OCI-LY7 (cell line): ENCODE data around the gene VMO1. TPM values are rescaled to one million over a fixed set of nuclear protein-coding genes. Genes with fewer than 3 reads are reported as not detected.

Experiments
- BruUV-seq: library from RNA; stranded (reverse); fragments of 400-500 nt; replicated peaks from 2 replicates; lab custom pipeline; 2021; lab: Mats Ljungman, UMichigan
- CTCF ChIA-PET: fragments of 300-600 bp; sonication (Branson Sonifier 250); formaldehyde crosslinking; loops from one replicate; lab custom pipeline; 2022; ENCODE audit warnings: antibody characterized with exemption; ENCODE audit not compliant: unreplicated experiment; lab: Charles Lee
- POLR2A ChIA-PET: fragments of 300-600 bp; sonication (Branson Sonifier 250); formaldehyde crosslinking; loops from one replicate; lab custom pipeline; 2022; ENCODE audit warnings: antibody characterized with exemption; lab: Charles Lee
- DNase-seq: peaks from one replicate; pipeline ENCODE4 v3.0.0-alpha.2; 2015; ENCODE audit warnings: low spot score
- H2AFZ ChIP-seq: fragments of 200-600 bp; sonication (generic), shearing (Covaris generic); 2 replicates; pipeline ENCODE4 v1.6.1; 2014; ENCODE audit warnings: mild to moderate bottlenecking, antibody characterized with exemption, low read length, moderate library complexity
- H3K27ac ChIP-seq: fragments of 200-600 bp; sonication (generic); 2 replicates; pipeline ENCODE4 v1.5.1; 2014; ENCODE audit warnings: mixed run types, low read depth, mild to moderate bottlenecking, moderate library complexity, low read length, inconsistent platforms; ENCODE audit not compliant: poor library complexity, severe bottlenecking
- H3K36me3 ChIP-seq: fragments of 200-600 bp; sonication (generic); 2 replicates; pipeline ENCODE4 v1.6.1; 2014; ENCODE audit warnings: mild to moderate bottlenecking, antibody characterized with exemption, low read length, moderate library complexity, mixed read lengths; ENCODE audit not compliant: insufficient read depth
- H3K4me1 ChIP-seq: fragments of 200-600 bp; sonication (generic); 2 replicates; pipeline ENCODE4 v1.5.1; 2014; ENCODE audit warnings: mild to moderate bottlenecking, low read length; ENCODE audit not compliant: insufficient read depth, poor library complexity, severe bottlenecking
- H3K4me2 ChIP-seq: fragments of 200-600 bp; sonication (generic); 2 replicates; pipeline ENCODE4 v1.6.1; 2014; ENCODE audit warnings: mild to moderate bottlenecking, low read length
- H3K4me3 ChIP-seq: fragments of 200-600 bp; sonication (generic); 2 replicates; pipeline ENCODE4 v1.5.1; 2014; ENCODE audit warnings: mild to moderate bottlenecking, low read depth, low read length; ENCODE audit not compliant: poor library complexity, severe bottlenecking
- H3K79me2 ChIP-seq: fragments of 200-600 bp; sonication (generic); 2 replicates; pipeline ENCODE4 v1.6.1; 2016; ENCODE audit warnings: low read depth, mild to moderate bottlenecking, low read length, moderate library complexity, mixed read lengths; ENCODE audit not compliant: insufficient read depth
- H3K9me2 ChIP-seq: fragments of 200-600 bp; sonication (generic); 2 replicates; pipeline ENCODE4 v1.6.1; 2016; ENCODE audit warnings: mild to moderate bottlenecking, low read length, mixed read lengths; ENCODE audit not compliant: insufficient read depth
- H3K9me3 ChIP-seq: fragments of 200-600 bp; sonication (generic); 2 replicates; pipeline ENCODE4 v1.6.1; 2014; ENCODE audit warnings: mild to moderate bottlenecking, mixed run types, low read length, mixed read lengths
- H4K20me1 ChIP-seq: fragments of 200-600 bp; sonication (generic); 2 replicates; pipeline ENCODE4 v1.6.1; 2014; ENCODE audit warnings: mild to moderate bottlenecking, antibody characterized with exemption, low read length, moderate library complexity, mixed read lengths; ENCODE audit not compliant: insufficient read depth
- CTCF ChIP-seq: fragments of 200-600 bp; sonication (generic); conservative IDR thresholded peaks from 2 replicates; pipeline ENCODE4 v1.5.1; 2014; ENCODE audit warnings: mild to moderate bottlenecking, antibody characterized with exemption, low read length, moderate library complexity, mixed read lengths
- EZH2phosphoT487 ChIP-seq: fragments of 200-600 bp; sonication (generic); IDR thresholded peaks from 2 replicates; pipeline ENCODE4 v1.6.1; 2018; ENCODE audit warnings: low read depth, borderline replicate concordance, mild to moderate bottlenecking, mixed run types, antibody characterized with exemption, low read length, moderate library complexity, mixed read lengths
- intact Hi-C: fragments of 100-400 bp; cut with micrococcal nuclease; formaldehyde crosslinking; loops from one replicate; pipeline ENCODE4 v1.10.0; 2022; ENCODE audit not compliant: unreplicated experiment
- total RNA-seq, 2 experiments: library from RNA; depleted of rRNA in 1 of 2; stranded (reverse); fragments of >200 nt in 1 of 2; shearing (Covaris generic) in 1 of 2; gene quantifications; 2 replicates each; pipeline ENCODE4 v1.2.3, GENCODE V29; 2014 to 2022

The VMO1 gene
- total RNA-seq, 2 experiments from 2014 or later, result not detected

- TF ChIP-seq EZH2phosphoT487 (no peak), CTCF (no peak)
- Histone ChIP-seq H3K9me2 (no peaks in the 10 kb centered on the region), H3K27ac (no peak overlapping the region), H2AFZ (no peak overlapping the region), H3K4me3 (no peak overlapping the region), H3K4me1 (peaks cover 13% of the 10 kb centered on the region), H3K79me2 (no peaks in the 10 kb centered on the region), H4K20me1 (no peaks in the 10 kb centered on the region), H3K9me3 (no peaks in the 10 kb centered on the region), H3K36me3 (no peaks in the 10 kb centered on the region), H3K4me2 (no peak overlapping the region)
- DNase-seq, result no peak
- intact Hi-C loops, result no loop called here
- ChIA-PET CTCF (no interaction called here), POLR2A (no interaction called here)
- BruUV-seq, result no TSS peak
These were observed 352 bp upstream of the VMO1 start for GRCh38 chr17:4786516-4786915.

- H3K9me3 ChIP-seq, result no peaks in the 10 kb centered on the region
- BruUV-seq, result no TSS peak
- intact Hi-C loops, result no loop called here
- H3K9me2 ChIP-seq, result no peaks in the 10 kb centered on the region
- ChIA-PET CTCF (no interaction called here), POLR2A (no interaction called here)
- TF ChIP-seq EZH2phosphoT487, result no peak
- TF ChIP-seq CTCF, result no peak
- H3K27ac ChIP-seq, result no peak overlapping the region
- no peak for DNase-seq
- peaks cover 10% of the 10 kb centered on the region for H3K4me1 ChIP-seq
- no peak overlapping the region for H3K4me2 ChIP-seq
- H4K20me1 ChIP-seq, result no peaks in the 10 kb centered on the region
- H2AFZ ChIP-seq, result no peak overlapping the region
- no peaks in the 10 kb centered on the region for H3K36me3 ChIP-seq
- no peaks in the 10 kb centered on the region for H3K79me2 ChIP-seq
- no peak overlapping the region for H3K4me3 ChIP-seq
These were observed 656 bp downstream of the VMO1 start for GRCh38 chr17:4785311-4786105.

DNA sequence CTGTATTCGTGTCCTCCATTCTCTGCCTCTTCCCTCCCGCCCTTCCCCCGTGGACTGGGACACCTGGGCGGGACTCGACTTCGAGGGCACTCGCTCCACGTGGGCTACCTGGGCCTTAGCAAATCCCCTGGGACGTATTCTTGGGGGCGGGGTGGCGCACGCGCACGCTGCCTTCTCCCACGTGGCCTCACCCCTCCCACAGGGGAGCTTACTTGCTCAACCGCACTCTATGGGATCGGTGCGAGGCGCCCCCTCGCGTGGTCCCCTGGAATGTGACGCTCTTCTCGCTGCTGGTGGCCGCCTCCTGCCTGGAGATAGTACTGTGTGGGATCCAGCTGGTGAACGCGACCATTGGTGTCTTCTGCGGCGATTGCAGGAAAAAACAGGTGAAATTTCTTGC is 3.5 kb downstream of the VMO1 start:
- H3K36me3 ChIP-seq, result no peaks in the 10 kb centered on the region
- POLR2A ChIA-PET, result no interaction called here

More for the DNA sequence above, 3.5 kb downstream of the VMO1 start:
- no peaks in the 10 kb centered on the region for H3K9me3 ChIP-seq
- no peak for TF ChIP-seq EZH2phosphoT487
- H3K9me2 ChIP-seq, result no peaks in the 10 kb centered on the region
- intact Hi-C loops, result no loop called here
- no peaks in the 10 kb centered on the region for H3K79me2 ChIP-seq
- no peak overlapping the region for H3K4me3 ChIP-seq
- DNase-seq, result no peak
- no peak overlapping the region for H3K4me2 ChIP-seq
- CTCF ChIA-PET, result no interaction called here
- H2AFZ ChIP-seq, result no peak overlapping the region
- no peaks in the 10 kb centered on the region for H4K20me1 ChIP-seq
- H3K27ac ChIP-seq, result no peak overlapping the region
- no TSS peak for BruUV-seq
- H3K4me1 ChIP-seq, result no peaks in the 10 kb centered on the region
